Measurements from ENCODE around the gene TPCN2.

TPCN2 gene

GRCh38 chr11:69120096-69120875 is 71.6 kb downstream of the TPCN2 start:
- no peak for DNase-seq
- no peak overlapping the region for H3K4me3 ChIP-seq (ENCODE audit: insufficient read depth, low read depth, low read length, poor library complexity, severe bottlenecking)

GRCh38 chr11:69121021-69121420 is 72.3 kb downstream of the TPCN2 start:
- H3K36me3 ChIP-seq (ENCODE audit: control insufficient read depth, insufficient read depth, low read length), result no peaks in the 10 kb centered on the region
- no peaks in the 10 kb centered on the region for H3K9me3 ChIP-seq (ENCODE audit: control insufficient read depth, low read length)
- DNase-seq, result no peak
- no peak overlapping the region for H3K4me3 ChIP-seq (ENCODE audit: insufficient read depth, low read depth, low read length, poor library complexity, severe bottlenecking)
- H3K4me1 ChIP-seq (ENCODE audit: control insufficient read depth, insufficient read depth, low read length, poor library complexity, severe bottlenecking), result peaks cover 33% of the 10 kb centered on the region
- no peak overlapping the region for H3K27ac ChIP-seq (ENCODE audit: insufficient read depth, low read length, poor library complexity, severe bottlenecking)
- H3K27me3 ChIP-seq (replicated peaks; ENCODE audit: control insufficient read depth, insufficient read depth, low read length, poor library complexity, severe bottlenecking), result no peaks in the 10 kb centered on the region

More at GRCh38 chr11:69120096-69120875, 71.6 kb downstream of the TPCN2 start:
- no peak overlapping the region for H3K27ac ChIP-seq (ENCODE audit: insufficient read depth, low read length, poor library complexity, severe bottlenecking)
- peaks cover 33% of the 10 kb centered on the region for H3K4me1 ChIP-seq (ENCODE audit: control insufficient read depth, insufficient read depth, low read length, poor library complexity, severe bottlenecking)
- H3K27me3 ChIP-seq (replicated peaks; ENCODE audit: control insufficient read depth, insufficient read depth, low read length, poor library complexity, severe bottlenecking), result no peaks in the 10 kb centered on the region
- H3K36me3 ChIP-seq (ENCODE audit: control insufficient read depth, insufficient read depth, low read length), result no peaks in the 10 kb centered on the region
- no peaks in the 10 kb centered on the region for H3K9me3 ChIP-seq (ENCODE audit: control insufficient read depth, low read length)

GRCh38 chr11:69121621-69122325 is 73.0 kb downstream of the TPCN2 start:
- Histone ChIP-seq H3K4me1 (ENCODE audit: control insufficient read depth, insufficient read depth, low read length, poor library complexity, severe bottlenecking) (peaks cover 33% of the 10 kb centered on the region), H3K27ac (ENCODE audit: insufficient read depth, low read length, poor library complexity, severe bottlenecking) (no peak overlapping the region), H3K9me3 (ENCODE audit: control insufficient read depth, low read length) (no peaks in the 10 kb centered on the region), H3K27me3 (replicated peaks; ENCODE audit: control insufficient read depth, insufficient read depth, low read length, poor library complexity, severe bottlenecking) (no peaks in the 10 kb centered on the region), H3K36me3 (ENCODE audit: control insufficient read depth, insufficient read depth, low read length) (no peaks in the 10 kb centered on the region), H3K4me3 (ENCODE audit: insufficient read depth, low read depth, low read length, poor library complexity, severe bottlenecking) (no peak overlapping the region)
- no peak for DNase-seq

- H3K4me3 ChIP-seq (ENCODE audit: insufficient read depth, low read depth, low read length, poor library complexity, severe bottlenecking), result no peak overlapping the region
- no peaks in the 10 kb centered on the region for H3K36me3 ChIP-seq (ENCODE audit: control insufficient read depth, insufficient read depth, low read length)
- no peak overlapping the region for H3K27ac ChIP-seq (ENCODE audit: insufficient read depth, low read length, poor library complexity, severe bottlenecking)
- DNase-seq, result no peak
- peaks cover 33% of the 10 kb centered on the region for H3K4me1 ChIP-seq (ENCODE audit: control insufficient read depth, insufficient read depth, low read length, poor library complexity, severe bottlenecking)
- H3K9me3 ChIP-seq (ENCODE audit: control insufficient read depth, low read length), result no peaks in the 10 kb centered on the region
- H3K27me3 ChIP-seq (replicated peaks; ENCODE audit: control insufficient read depth, insufficient read depth, low read length, poor library complexity, severe bottlenecking), result no peaks in the 10 kb centered on the region
Measured at GRCh38 chr11:69122326-69122629, 73.5 kb downstream of the TPCN2 start.

- Histone ChIP-seq H3K27me3 (replicated peaks; ENCODE audit: control insufficient read depth, insufficient read depth, low read length, poor library complexity, severe bottlenecking) (no peaks in the 10 kb centered on the region), H3K4me1 (ENCODE audit: control insufficient read depth, insufficient read depth, low read length, poor library complexity, severe bottlenecking) (peaks cover 33% of the 10 kb centered on the region), H3K27ac (ENCODE audit: insufficient read depth, low read length, poor library complexity, severe bottlenecking) (peak overlapping the region; percentile 34), H3K4me3 (ENCODE audit: insufficient read depth, low read depth, low read length, poor library complexity, severe bottlenecking) (peak overlapping the region; percentile 44), H3K36me3 (ENCODE audit: control insufficient read depth, insufficient read depth, low read length) (no peaks in the 10 kb centered on the region), H3K9me3 (ENCODE audit: control insufficient read depth, low read length) (no peaks in the 10 kb centered on the region)
- peak in 2 of 3 donors; percentile 8 to 25 for DNase-seq
Measured at GRCh38 chr11:69122630-69123431, 74.1 kb downstream of the TPCN2 start.

- no peak for DNase-seq
- no peaks in the 10 kb centered on the region for H3K36me3 ChIP-seq (ENCODE audit: control insufficient read depth, insufficient read depth, low read length)
- peak overlapping the region; percentile 44 for H3K4me3 ChIP-seq (ENCODE audit: insufficient read depth, low read depth, low read length, poor library complexity, severe bottlenecking)
- H3K27me3 ChIP-seq (replicated peaks; ENCODE audit: control insufficient read depth, insufficient read depth, low read length, poor library complexity, severe bottlenecking), result no peaks in the 10 kb centered on the region
- peaks cover 33% of the 10 kb centered on the region for H3K4me1 ChIP-seq (ENCODE audit: control insufficient read depth, insufficient read depth, low read length, poor library complexity, severe bottlenecking)
- H3K9me3 ChIP-seq (ENCODE audit: control insufficient read depth, low read length), result no peaks in the 10 kb centered on the region
- H3K27ac ChIP-seq (ENCODE audit: insufficient read depth, low read length, poor library complexity, severe bottlenecking), result peak overlapping the region; percentile 34
Measured at GRCh38 chr11:69123593-69124545, 75.1 kb downstream of the TPCN2 start.

GRCh38 chr11:69125861-69126260 is 77.1 kb downstream of the TPCN2 start:
- no peak for DNase-seq
- Histone ChIP-seq H3K27me3 (replicated peaks; ENCODE audit: control insufficient read depth, insufficient read depth, low read length, poor library complexity, severe bottlenecking) (no peaks in the 10 kb centered on the region), H3K27ac (ENCODE audit: insufficient read depth, low read length, poor library complexity, severe bottlenecking) (no peak overlapping the region), H3K4me1 (ENCODE audit: control insufficient read depth, insufficient read depth, low read length, poor library complexity, severe bottlenecking) (peaks cover 33% of the 10 kb centered on the region), H3K9me3 (ENCODE audit: control insufficient read depth, low read length) (no peaks in the 10 kb centered on the region), H3K36me3 (ENCODE audit: control insufficient read depth, insufficient read depth, low read length) (no peaks in the 10 kb centered on the region), H3K4me3 (ENCODE audit: insufficient read depth, low read depth, low read length, poor library complexity, severe bottlenecking) (no peak overlapping the region)

GRCh38 chr11:69126286-69126685 is 77.6 kb downstream of the TPCN2 start:
- Histone ChIP-seq H3K36me3 (ENCODE audit: control insufficient read depth, insufficient read depth, low read length) (no peaks in the 10 kb centered on the region), H3K4me3 (ENCODE audit: insufficient read depth, low read depth, low read length, poor library complexity, severe bottlenecking) (no peak overlapping the region), H3K27me3 (replicated peaks; ENCODE audit: control insufficient read depth, insufficient read depth, low read length, poor library complexity, severe bottlenecking) (no peaks in the 10 kb centered on the region), H3K27ac (ENCODE audit: insufficient read depth, low read length, poor library complexity, severe bottlenecking) (no peak overlapping the region), H3K4me1 (ENCODE audit: control insufficient read depth, insufficient read depth, low read length, poor library complexity, severe bottlenecking) (peaks cover 30% of the 10 kb centered on the region), H3K9me3 (ENCODE audit: control insufficient read depth, low read length) (no peaks in the 10 kb centered on the region)
- no peak for DNase-seq

GRCh38 chr11:69127081-69127850 is 78.5 kb downstream of the TPCN2 start:
- DNase-seq, result no peak
- Histone ChIP-seq H3K4me1 (ENCODE audit: control insufficient read depth, insufficient read depth, low read length, poor library complexity, severe bottlenecking) (peaks cover 20% of the 10 kb centered on the region), H3K4me3 (ENCODE audit: insufficient read depth, low read depth, low read length, poor library complexity, severe bottlenecking) (no peak overlapping the region), H3K27me3 (replicated peaks; ENCODE audit: control insufficient read depth, insufficient read depth, low read length, poor library complexity, severe bottlenecking) (no peaks in the 10 kb centered on the region), H3K36me3 (ENCODE audit: control insufficient read depth, insufficient read depth, low read length) (no peaks in the 10 kb centered on the region), H3K9me3 (ENCODE audit: control insufficient read depth, low read length) (no peaks in the 10 kb centered on the region), H3K27ac (ENCODE audit: insufficient read depth, low read length, poor library complexity, severe bottlenecking) (no peak overlapping the region)

All from effector memory CD4-positive, alpha-beta T cell (primary cell).